Heart right ventricle (tissue), 16 donors: ENCODE data around the gene ULK4. TPM values are rescaled to one million over a fixed set of nuclear protein-coding genes. Genes with fewer than 3 reads are reported as not detected.

Experiments
- ATAC-seq, 8 donors: fragments of 200-7000 bp; cut with Tn5 transposase; one replicate each; pipeline ENCODE4 v1.9.1; 2020; ENCODE audit warnings: mild to moderate bottlenecking in 8 of 8, moderate library complexity in 8 of 8, moderate number of reproducible peaks in 1 of 8
- DNase-seq, 2 donors: peaks; one replicate each; pipeline ENCODE4 v3.0.0-alpha.2; 2020
- H3K27ac ChIP-seq, 10 donors: fragments of 200-600 bp; sonication (generic) in 2 of 10; one replicate each; pipeline versions ENCODE4 v1.5.0 to v1.8.0; 2020 to 2022; ENCODE audit warnings: mild to moderate bottlenecking in 3 of 10
- H3K27me3 ChIP-seq, 7 donors: fragments of 200-600 bp; one replicate each; pipeline ENCODE4 v1.8.0; 2021 to 2022; ENCODE audit warnings: mild to moderate bottlenecking in 2 of 7
- H3K36me3 ChIP-seq, 9 donors: fragments of 200-600 bp; sonication (generic) in 1 of 9; one replicate each; pipeline versions ENCODE4 v1.5.0 to v1.8.0; 2020 to 2022; ENCODE audit warnings: mild to moderate bottlenecking in 2 of 9
- H3K4me1 ChIP-seq, 9 donors: fragments of 200-600 bp; sonication (generic) in 1 of 9; one replicate each; pipeline versions ENCODE4 v1.5.0 to v1.8.0; 2020 to 2022; ENCODE audit warnings: mild to moderate bottlenecking in 4 of 9
- H3K4me3 ChIP-seq, 10 donors: fragments of 200-600 bp; sonication (generic) in 2 of 10; one replicate each; pipeline versions ENCODE4 v1.5.0 to v1.8.0; 2020 to 2022; ENCODE audit warnings: mild to moderate bottlenecking in 7 of 10, moderate library complexity in 2 of 10
- H3K9me3 ChIP-seq, 11 donors: fragments of 200-600 bp in 10 of 11; sonication (generic) in 2 of 11; one replicate each; pipeline versions ENCODE4 v1.5.0 to v1.8.0; 2013 to 2022; ENCODE audit warnings: mild to moderate bottlenecking in 2 of 11, control low read depth in 1 of 11, moderate library complexity in 1 of 11
- CTCF ChIP-seq, 9 donors: fragments of 200-600 bp; sonication (generic) in 2 of 9; IDR thresholded peaks; one replicate each; pipeline versions ENCODE4 v1.5.0 to v1.8.0; 2021 to 2022; ENCODE audit warnings: antibody characterized with exemption in 9 of 9, mild to moderate bottlenecking in 5 of 9, moderate library complexity in 1 of 9
- WGBS, 2 donors: extraction: QIAGEN DNeasy Blood & Tissue Kit; methylation state at CpG; one replicate each; pipeline ENCODE4 v1.1.7; 2013; ENCODE audit warnings: inconsistent platforms in 1 of 2; 5-methylcytosine and 5-hydroxymethylcytosine counted together
- intact Hi-C, 10 donors: fragments of 100-400 bp; cut with DNase I; formaldehyde crosslinking; loops; one replicate each; pipeline versions ENCODE4 v1.11.1 to v1.14.2; 2022
- polyA plus RNA-seq, 2 donors: library from polyadenylated mRNA; stranded (reverse); fragments of 200-250 nt; gene quantifications; one replicate each; pipeline ENCODE4 v1.2.3, GENCODE V29; 2013
- total RNA-seq, 10 donors: library from RNA; stranded (reverse); fragmentation: NEBNext Ultra II Directional in 3 of 10; extraction: Animal tissue kit (Norgen Biotek cat#: 25700) in 3 of 10; gene quantifications; one replicate each; pipeline versions ENCODE4 v1.2.1 to v1.2.4, GENCODE V29; 2021 to 2023
- donor health status: Arrhythmogenic right ventricular cardiomyopathy.
- donor health status: ischemic (EF 13 %, LVEDD 7.1; RV severe dilation, severe dysfunction).
- donor health status: healthy with polysubstance abuse.
- donor health status: DM: no; HTN: yes; CAD: no.
- donor health status: DM: no; HTN: no; CAD: no.
- donor health status: ischemic (EF 25% LVEDD 6.9; RV normal size, moderate dysfunction).
- donor health status: ischemic (EF 25% LVEDD 5.7; RV mildly dilated, moderate dysfunction).
- donor health status: healthy.
- donor health status: DM: yes; HTN: yes; CAD: no.
- donor health status: Ischemic cardiomyopathy.
- donor health status: ischemic (EF 35%, LVEDD 5.7; RV mildly dilated, moderate dysfunction).
- donor health status: nonischemic (EF 11% LVEDD 7.7; RV severe dilation, severe dysfunction).
- donor health status: DM: yes; HTN: yes; CAD: no.
- donor health status: PGD.
- donor health status: ischemic (EF 29% LVEDD 5.4; RV normal size, mild dysfunction).
- donor health status: nonischemic (EF 23%, LVEDD 6.1; RV moderate dilation, normal function).

Gene ULK4
- total and polyA plus RNA-seq, 12 donors, result 1.4 to 11.4 (median 2.6) TPM

GRCh38 chr3:41612853-41613252 lies 349.1 kb downstream of the ULK4 start:
- Histone ChIP-seq H3K4me1 (no peaks in the 10 kb centered on the region), H3K27me3 (no peaks in the 10 kb centered on the region), H3K4me3 (no peak overlapping the region), H3K9me3 (peaks cover 0 to 6% (median 0%) of the 10 kb centered on the region in 11 donors), H3K36me3 (no peaks in the 10 kb centered on the region), H3K27ac (no peak overlapping the region)
- WGBS, 2 donors, result 50 to 97% methylated on average over 2 of the region's 2 CpGs
- intact Hi-C loops, result no loop called here
- no peak for TF ChIP-seq CTCF (IDR thresholded peaks at IDR 0.05)
- ATAC-seq (no peak), DNase-seq (no peak)

- ATAC-seq (no peak), DNase-seq (no peak)
- 97% methylated on average over 6 of the region's 6 CpGs for WGBS, 2 donors
- Histone ChIP-seq H3K4me3 (no peak overlapping the region), H3K27ac (no peak overlapping the region), H3K27me3 (no peaks in the 10 kb centered on the region), H3K9me3 (peaks cover 0 to 6% (median 0%) of the 10 kb centered on the region in 11 donors), H3K4me1 (no peaks in the 10 kb centered on the region), H3K36me3 (no peaks in the 10 kb centered on the region)
- TF ChIP-seq CTCF (IDR thresholded peaks at IDR 0.05), result no peak
- intact Hi-C loops, result no loop called here
Observed at GRCh38 chr3:41611008-41611407, 350.9 kb downstream of the ULK4 start.

GRCh38 chr3:41608347-41608746 lies 353.6 kb downstream of the ULK4 start:
- no peak for ATAC-seq

GRCh38 chr3:41603807-41604206 lies 358.1 kb downstream of the ULK4 start:
- intact Hi-C loops, result no loop called here
- H3K9me3 ChIP-seq, result no peaks in the 10 kb centered on the region
- H3K36me3 ChIP-seq, result no peaks in the 10 kb centered on the region
- H3K27me3 ChIP-seq, result no peaks in the 10 kb centered on the region
- H3K27ac ChIP-seq, result no peak overlapping the region
- H3K4me3 ChIP-seq, result no peak overlapping the region
- H3K4me1 ChIP-seq, result no peaks in the 10 kb centered on the region
- ATAC-seq, result no peak
- TF ChIP-seq CTCF (IDR thresholded peaks at IDR 0.05), result no peak
- DNase-seq, result no peak
- 99 to 100% methylated on average over 1 of the region's 1 CpG for WGBS, 2 donors

More at GRCh38 chr3:41608347-41608746, 353.6 kb downstream of the ULK4 start:
- Histone ChIP-seq H3K27me3 (no peaks in the 10 kb centered on the region), H3K27ac (no peak overlapping the region), H3K9me3 (no peaks in the 10 kb centered on the region), H3K4me1 (no peaks in the 10 kb centered on the region), H3K36me3 (no peaks in the 10 kb centered on the region), H3K4me3 (no peak overlapping the region)
- 92 to 93% methylated on average over 1 of the region's 1 CpG for WGBS, 2 donors
- TF ChIP-seq CTCF (IDR thresholded peaks at IDR 0.05), result no peak
- DNase-seq, result no peak
- intact Hi-C loops, result no loop called here

- intact Hi-C loops, result no loop called here
- no peak for ATAC-seq
Observed at GRCh38 chr3:41602121-41602520, 359.8 kb downstream of the ULK4 start.

More at GRCh38 chr3:41602121-41602520, 359.8 kb downstream of the ULK4 start:
- Histone ChIP-seq H3K4me1 (no peaks in the 10 kb centered on the region), H3K36me3 (no peaks in the 10 kb centered on the region), H3K27me3 (no peaks in the 10 kb centered on the region), H3K4me3 (no peak overlapping the region), H3K27ac (no peak overlapping the region), H3K9me3 (no peaks in the 10 kb centered on the region)
- no peak for DNase-seq
- no peak for TF ChIP-seq CTCF (IDR thresholded peaks at IDR 0.05)
